GM23248 (cell line): ENCODE data around the gene TMEM161B. TPM values are rescaled to one million over a fixed set of nuclear protein-coding genes. Genes with fewer than 3 reads are reported as not detected.
A peak's percentile ranks its signal among the peaks of the same experiment; 100 is the strongest.

ENCODE experiments used
- DNase-seq: peaks from one replicate; pipeline ENCODE4 v3.0.0-alpha.2; 2015
- H2AFZ ChIP-seq: fragments of 200-600 bp; sonication (generic); 2 replicates; pipeline ENCODE4 v1.6.1; 2016; ENCODE audit warnings: antibody characterized with exemption
- H3F3A ChIP-seq: fragments of 200-600 bp; sonication (generic); 2 replicates; pipeline ENCODE4 v1.6.1; 2016; ENCODE audit warnings: mild to moderate bottlenecking, antibody characterized with exemption, mixed run types; ENCODE audit not compliant: insufficient read depth
- H3K27ac ChIP-seq: fragments of 200-600 bp; sonication (generic); 2 replicates; pipeline ENCODE4 v1.5.1; 2016; ENCODE audit warnings: mild to moderate bottlenecking
- H3K27me3 ChIP-seq: fragments of 200-600 bp; sonication (generic); replicated peaks from 2 replicates; pipeline ENCODE4 v1.6.1; 2016; ENCODE audit warnings: mild to moderate bottlenecking; ENCODE audit not compliant: insufficient read depth
- H3K36me3 ChIP-seq: fragments of 200-600 bp; sonication (generic); 2 replicates; pipeline ENCODE4 v1.6.1; 2016; ENCODE audit warnings: low read depth, mild to moderate bottlenecking
- H3K4me1 ChIP-seq: fragments of 200-600 bp; sonication (generic); 2 replicates; pipeline ENCODE4 v1.6.1; 2016; ENCODE audit warnings: mild to moderate bottlenecking; ENCODE audit not compliant: insufficient read depth
- H3K4me2 ChIP-seq: fragments of 200-600 bp; sonication (generic); one replicate; pipeline ENCODE4 v1.6.1; 2016; ENCODE audit warnings: mild to moderate bottlenecking; ENCODE audit not compliant: unreplicated experiment
- H3K4me3 ChIP-seq: fragments of 200-600 bp; sonication (generic); 2 replicates; pipeline ENCODE4 v1.5.1; 2016; ENCODE audit warnings: mild to moderate bottlenecking
- H3K79me2 ChIP-seq: fragments of 200-600 bp; sonication (generic); 2 replicates; pipeline ENCODE4 v1.6.1; 2016; ENCODE audit warnings: mild to moderate bottlenecking; ENCODE audit not compliant: insufficient read depth
- H3K9ac ChIP-seq: fragments of 200-600 bp; sonication (generic); 2 replicates; pipeline ENCODE4 v1.6.1; 2016; ENCODE audit warnings: mild to moderate bottlenecking
- H3K9me2 ChIP-seq: fragments of 200-600 bp; sonication (generic); 2 replicates; pipeline ENCODE4 v1.6.1; 2016; ENCODE audit warnings: mixed run types, mild to moderate bottlenecking, moderate library complexity; ENCODE audit not compliant: insufficient read depth
- H3K9me3 ChIP-seq: fragments of 200-600 bp; sonication (generic); one replicate; pipeline ENCODE4 v1.6.1; 2017; ENCODE audit warnings: low read depth
- H4K20me1 ChIP-seq: fragments of 200-600 bp; sonication (generic); 2 replicates; pipeline ENCODE4 v1.6.0; 2016; ENCODE audit not compliant: insufficient read depth
- EZH2 ChIP-seq: fragments of 200-600 bp; sonication (generic); IDR thresholded peaks from 2 replicates; pipeline ENCODE4 v1.6.1; 2018; ENCODE audit warnings: antibody characterized with exemption, mild to moderate bottlenecking; ENCODE audit not compliant: insufficient read depth, poor library complexity, severe bottlenecking
- EZH2phosphoT487 ChIP-seq: fragments of 200-600 bp; sonication (generic); IDR thresholded peaks from 2 replicates; pipeline ENCODE4 v1.6.1; 2018; ENCODE audit warnings: antibody characterized with exemption, moderate library complexity, mild to moderate bottlenecking, low read depth; ENCODE audit not compliant: insufficient read depth
- WGBS, 2 experiments: methylation state at CpG; one replicate each; pipeline ENCODE4 v1.1.6; 2015 to 2017; ENCODE audit warnings: low lambda C conversion rate in 2 of 2, low coverage in 1 of 2; ENCODE audit errors: missing lambda C conversion rate in 2 of 2; 5-methylcytosine and 5-hydroxymethylcytosine counted together
- in situ Hi-C: fragments of 300-500 bp; cut with MboI; formaldehyde crosslinking; loops from 2 replicates; pipeline ENCODE4 v1.15.0; 2020
- polyA plus RNA-seq: library from polyadenylated mRNA; unstranded; fragments of >200 nt; fragmentation: Nextera tagmentation; extraction: Ambion mirVana; gene quantifications from 2 replicates; pipeline ENCODE4 v1.2.1, GENCODE V29; 2016
- small RNA-seq: library from RNA; depleted of rRNA; stranded (forward); fragments of <200 nt; gene quantifications from one replicate; pipeline ENCODE3, GENCODE V24; 2014; ENCODE audit warnings: low read depth, low replicate concordance
- total RNA-seq: library from RNA; depleted of rRNA; stranded (reverse); fragments of >200 nt; shearing (Covaris generic); gene quantifications from 2 replicates; pipeline ENCODE4 v1.2.3, GENCODE V29; 2014

Gene TMEM161B
- total and polyA plus RNA-seq, 2 experiments from 2014 or later = 6.0 to 9.4 TPM

DNA sequence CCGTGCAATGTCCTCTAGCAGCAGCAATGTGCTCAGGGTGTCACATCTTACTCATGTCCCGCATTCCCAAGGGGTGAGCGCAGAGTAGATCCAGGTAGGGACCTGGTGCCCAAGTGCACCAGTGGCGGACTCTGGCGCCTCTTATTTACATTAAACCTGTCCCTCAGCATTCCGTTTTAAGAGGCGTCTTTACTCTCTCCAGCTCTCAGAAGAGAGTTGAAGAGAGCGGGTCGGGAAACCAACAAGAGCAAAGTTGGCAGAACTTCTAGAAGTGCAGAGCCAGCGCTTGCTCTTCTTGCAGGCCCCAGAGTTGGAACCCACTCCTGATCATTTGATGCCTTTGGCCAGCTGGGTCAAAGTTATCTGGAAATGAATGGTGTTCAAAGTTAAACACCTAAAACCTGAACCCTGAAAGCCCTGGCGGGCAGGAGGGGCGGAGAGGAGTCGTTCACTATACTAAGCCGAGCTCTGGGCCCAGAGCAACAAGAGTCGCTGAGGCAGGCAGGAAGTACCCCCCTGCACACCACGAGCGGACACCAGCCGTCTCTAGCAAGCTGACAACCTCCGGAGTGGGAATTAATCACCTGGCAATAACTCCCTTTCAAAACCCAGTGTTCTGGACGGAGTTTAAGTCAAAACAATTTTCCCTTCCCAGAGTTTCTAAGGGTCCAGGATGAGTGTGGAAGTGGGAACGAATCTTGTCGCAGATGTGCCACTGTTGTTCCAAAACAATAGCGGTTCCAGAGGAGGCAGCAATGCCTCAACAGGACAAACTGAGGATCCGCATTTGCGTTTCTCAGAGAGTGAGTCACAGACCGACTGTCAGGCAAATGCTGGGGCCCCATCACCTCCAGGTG lies 122.8 kb downstream of the TMEM161B start:
- WGBS, 2 experiments = 27 to 28% methylated on average over 26 of the region's 26 CpGs
- H3K27me3 ChIP-seq = peaks cover 57% of the 10 kb centered on the region
- no peaks in the 10 kb centered on the region for H3K79me2 ChIP-seq
- no peaks in the 10 kb centered on the region for H3K9me3 ChIP-seq
- no peak for TF ChIP-seq EZH2phosphoT487
- no peak for TF ChIP-seq EZH2
- H3K27ac ChIP-seq = no peak overlapping the region
- H3K4me2 ChIP-seq = no peak overlapping the region
- no peak overlapping the region for H3K9ac ChIP-seq
- no peak overlapping the region for H2AFZ ChIP-seq
- in situ Hi-C loops = loop anchor here (25.0 kb wide), 1 partner anchor 541 kb away; no protein-coding TSS in a partner anchor
- no peak overlapping the region for H3K4me3 ChIP-seq
- H3K9me2 ChIP-seq = no peaks in the 10 kb centered on the region
- H3F3A ChIP-seq = no peaks in the 10 kb centered on the region; the same call in 1 of the 2 replicates
- no peaks in the 10 kb centered on the region for H3K36me3 ChIP-seq
- H4K20me1 ChIP-seq = no peaks in the 10 kb centered on the region
- peak; percentile 23 for DNase-seq
- peaks cover 8% of the 10 kb centered on the region; the same call in 1 of the 2 replicates for H3K4me1 ChIP-seq

DNA sequence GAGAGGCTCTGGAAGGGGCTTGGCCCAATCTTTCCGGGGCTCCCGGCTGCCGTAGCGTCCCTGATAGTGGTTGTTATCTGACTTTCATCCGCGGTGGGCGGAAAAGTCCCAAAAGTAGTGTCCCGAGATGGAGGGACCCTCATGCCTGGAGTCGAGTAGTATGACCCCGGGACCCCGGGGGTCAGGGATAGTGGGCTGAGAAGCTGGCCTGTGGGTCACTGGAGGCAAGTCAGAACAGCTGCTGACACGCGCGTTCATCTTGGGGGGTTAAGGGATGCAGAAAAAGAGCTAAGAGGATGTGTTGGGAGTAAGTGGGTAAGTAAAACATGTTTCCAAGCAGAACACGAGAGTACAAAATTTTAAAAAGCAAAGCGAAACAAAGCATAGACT lies 123.4 kb downstream of the TMEM161B start:
- H3K36me3 ChIP-seq = no peaks in the 10 kb centered on the region
- TF ChIP-seq EZH2 (no peak), EZH2phosphoT487 (no peak)

More for the DNA sequence above, 123.4 kb downstream of the TMEM161B start:
- Histone ChIP-seq H3K27ac (no peak overlapping the region), H2AFZ (no peak overlapping the region), H3K4me3 (no peak overlapping the region), H3K79me2 (no peaks in the 10 kb centered on the region), H3K9me3 (no peaks in the 10 kb centered on the region), H3K4me1 (peaks cover 8% of the 10 kb centered on the region; the same call in 1 of the 2 replicates), H4K20me1 (no peaks in the 10 kb centered on the region), H3K9me2 (no peaks in the 10 kb centered on the region), H3K27me3 (peaks cover 59% of the 10 kb centered on the region), H3K9ac (no peak overlapping the region), H3K4me2 (no peak overlapping the region), H3F3A (no peaks in the 10 kb centered on the region; the same call in 1 of the 2 replicates)
- in situ Hi-C loops = loop anchor here (25.0 kb wide), 1 partner anchor 542 kb away; no protein-coding TSS in a partner anchor
- 19 to 22% methylated on average over 16 of the region's 16 CpGs for WGBS, 2 experiments
- no peak for DNase-seq

Small RNA genes within 50 kb of the gene (small RNA-seq; reads per million reads assigned to genes)
- gene RNA5SP187 = not detected
